T1000 (cell line): ENCODE measurements around the gene STK11IP.

ENCODE experiments used
- DNase-seq: peaks from one replicate; lab custom pipeline; 2025; ENCODE audit warnings: mixed read lengths; lab: John Stamatoyannopoulos, UW

The STK11IP gene

DNA sequence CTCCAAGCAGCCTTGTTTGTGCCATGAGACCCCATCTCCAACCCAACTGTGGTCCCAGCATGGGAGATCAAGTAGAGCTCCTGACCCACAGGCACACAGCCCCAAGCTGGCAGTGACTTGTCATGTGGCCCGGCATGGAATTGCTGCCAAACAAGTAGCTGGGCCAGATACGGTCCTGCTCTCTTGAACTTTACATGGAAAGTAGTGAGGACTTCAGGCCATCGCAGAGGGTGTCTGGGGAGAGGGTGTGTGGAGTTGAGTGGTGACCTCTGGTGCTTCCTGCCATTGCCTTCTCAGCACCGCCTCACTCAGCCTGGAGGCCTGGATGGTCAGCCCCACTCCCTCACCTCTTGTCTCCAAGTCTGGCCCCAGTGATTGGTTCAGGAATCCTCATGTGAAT lies 18.9 kb downstream of the STK11IP start:
- no peak for DNase-seq

DNA sequence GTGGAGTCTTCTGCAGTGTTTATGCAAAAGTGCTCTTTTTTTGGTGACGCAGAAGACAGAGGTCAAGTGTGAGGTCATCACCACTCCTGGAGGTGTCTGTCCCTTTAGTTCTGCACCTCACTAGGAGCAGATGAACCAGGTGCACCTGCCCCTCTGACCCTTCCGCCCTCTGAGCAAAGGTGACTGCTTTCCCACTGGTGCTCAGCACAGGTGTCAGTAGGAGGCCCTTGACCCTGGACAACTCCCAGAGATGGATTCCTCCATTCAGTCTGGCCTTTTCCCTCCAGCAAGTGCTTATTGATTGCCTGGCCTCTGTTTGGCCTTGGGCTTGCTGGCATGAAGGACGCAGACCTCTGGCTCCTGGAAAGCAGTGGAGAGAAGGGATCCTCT lies 21.1 kb downstream of the STK11IP start:
- no peak for DNase-seq

DNA sequence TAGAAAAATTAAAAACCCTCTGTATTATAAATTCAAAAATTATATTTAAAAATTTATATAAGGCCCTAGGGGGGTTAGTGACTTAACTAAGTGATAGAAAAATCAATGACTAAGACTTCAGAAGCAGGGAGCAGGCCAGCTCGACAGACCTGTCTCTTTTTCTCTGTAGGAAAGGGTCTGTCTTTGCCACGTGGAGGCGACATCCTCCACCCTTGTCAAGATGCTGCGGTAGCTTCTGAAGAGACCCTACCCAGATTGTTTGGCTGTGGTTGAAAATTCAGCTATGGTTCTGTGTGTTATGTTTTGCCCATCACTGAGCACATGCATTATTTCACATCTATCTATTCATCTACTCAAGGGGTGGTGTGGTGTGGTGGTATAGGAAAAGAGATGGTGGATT lies 21.6 kb downstream of the STK11IP start:
- DNase-seq = no peak

DNA sequence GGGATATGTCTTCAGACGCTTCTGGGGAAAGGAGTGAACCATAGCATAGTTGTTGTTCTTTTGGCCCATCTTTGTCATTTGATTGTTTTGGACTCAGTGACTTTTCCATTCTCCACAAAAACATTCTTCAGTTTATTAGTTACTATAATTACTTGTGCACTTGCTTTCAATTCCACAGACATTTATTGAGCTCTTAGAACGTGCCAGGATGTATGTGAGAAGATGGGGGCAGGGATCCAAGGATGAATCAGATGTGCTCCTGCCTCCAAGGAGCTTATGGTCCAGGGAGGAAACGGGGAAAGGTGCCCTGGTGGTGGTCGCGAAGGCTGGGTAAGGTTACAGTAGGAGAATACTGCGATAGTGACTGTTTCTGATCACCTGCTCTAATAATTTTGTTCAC lies 22.9 kb downstream of the STK11IP start:
- DNase-seq = no peak

GRCh38 chr2:219621935-219622334 lies 24.3 kb downstream of the STK11IP start:
- DNase-seq = no peak

- no peak for DNase-seq
These were observed 24.8 kb downstream of the STK11IP start for GRCh38 chr2:219622472-219622871.

- no peak for DNase-seq
These were observed 26.9 kb downstream of the STK11IP start for GRCh38 chr2:219624565-219624964.

GRCh38 chr2:219625179-219625578 lies 27.5 kb downstream of the STK11IP start:
- no peak for DNase-seq

DNA sequence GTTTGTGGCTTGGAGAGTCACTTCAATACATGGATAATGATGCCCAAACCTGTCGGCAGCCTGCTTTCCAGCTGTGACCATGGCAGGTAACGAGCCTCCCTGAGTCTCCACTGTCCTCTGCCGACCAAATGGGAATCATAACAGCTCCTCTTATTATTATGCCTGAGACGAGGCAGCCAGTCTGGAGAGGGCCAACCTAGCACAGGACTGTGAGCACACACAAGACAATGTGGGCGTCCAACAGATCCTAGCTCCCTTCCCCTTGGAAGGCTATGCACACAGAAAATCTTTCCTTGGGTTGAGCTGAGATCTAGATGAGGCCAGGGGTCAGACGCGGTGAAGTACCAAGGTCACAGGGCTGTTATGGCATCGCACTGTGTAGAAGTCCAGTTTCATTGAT lies 28.9 kb downstream of the STK11IP start:
- DNase-seq = no peak

DNA sequence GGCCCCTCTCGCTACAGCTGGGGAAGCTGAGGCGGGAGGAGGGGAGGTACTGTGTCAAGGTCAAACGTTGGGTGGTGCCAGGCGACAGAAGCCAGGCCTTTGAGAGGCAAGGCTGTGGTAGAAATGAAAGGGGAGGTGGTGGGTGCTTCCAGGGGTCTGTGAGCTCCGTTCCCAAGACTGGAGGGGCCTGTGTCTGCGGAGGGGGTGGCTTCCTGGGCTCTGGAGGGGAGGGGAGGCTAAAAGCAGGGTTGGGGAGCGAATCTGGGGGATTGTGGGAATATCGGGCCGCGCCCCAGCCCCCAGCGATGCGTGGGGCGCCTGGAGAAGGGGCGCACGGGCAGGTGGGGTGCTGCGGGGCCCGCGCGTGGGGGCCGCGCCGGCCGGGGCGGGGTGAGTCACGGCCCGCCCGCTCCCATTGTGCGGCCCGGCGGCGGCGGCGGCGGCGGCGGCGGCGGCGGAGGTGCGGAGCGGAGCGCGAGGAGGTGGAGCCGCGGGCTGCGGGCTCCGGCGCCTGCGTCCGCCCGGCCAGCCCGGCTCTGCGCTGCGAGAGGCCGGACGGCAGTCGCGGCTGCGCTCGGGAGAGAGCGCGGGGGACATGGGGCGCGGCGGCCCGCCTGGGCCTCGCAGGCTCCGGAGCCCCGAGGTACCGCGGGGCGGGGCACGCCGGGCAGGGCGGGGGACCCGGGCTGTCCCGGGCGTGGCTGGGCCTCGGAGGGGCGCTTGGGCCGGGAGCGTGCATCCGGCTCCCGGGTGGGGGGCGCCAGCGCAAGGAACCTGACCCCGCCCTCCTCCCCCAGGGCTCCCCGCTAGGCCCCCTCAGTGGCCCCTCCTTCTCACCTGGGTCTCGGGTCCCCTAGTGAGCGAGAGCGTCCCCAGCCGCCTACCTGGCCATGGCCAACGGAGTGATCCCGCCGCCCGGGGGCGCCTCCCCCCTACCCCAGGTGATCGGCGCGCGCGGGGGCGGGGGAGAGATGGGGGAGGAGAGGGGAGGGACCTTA lies 29.7 kb downstream of the STK11IP start, which contains the start of gene SLC4A3:
Gene SLC4A3, plus strand, starts transcription at position 528 of the 998 bp plus-strand sequence. Its CDS starts 363 bp downstream, at position 891.
- no peak for DNase-seq

GRCh38 chr2:219628235-219628985 lies 30.8 kb downstream of the STK11IP start:
- no peak for DNase-seq

DNA sequence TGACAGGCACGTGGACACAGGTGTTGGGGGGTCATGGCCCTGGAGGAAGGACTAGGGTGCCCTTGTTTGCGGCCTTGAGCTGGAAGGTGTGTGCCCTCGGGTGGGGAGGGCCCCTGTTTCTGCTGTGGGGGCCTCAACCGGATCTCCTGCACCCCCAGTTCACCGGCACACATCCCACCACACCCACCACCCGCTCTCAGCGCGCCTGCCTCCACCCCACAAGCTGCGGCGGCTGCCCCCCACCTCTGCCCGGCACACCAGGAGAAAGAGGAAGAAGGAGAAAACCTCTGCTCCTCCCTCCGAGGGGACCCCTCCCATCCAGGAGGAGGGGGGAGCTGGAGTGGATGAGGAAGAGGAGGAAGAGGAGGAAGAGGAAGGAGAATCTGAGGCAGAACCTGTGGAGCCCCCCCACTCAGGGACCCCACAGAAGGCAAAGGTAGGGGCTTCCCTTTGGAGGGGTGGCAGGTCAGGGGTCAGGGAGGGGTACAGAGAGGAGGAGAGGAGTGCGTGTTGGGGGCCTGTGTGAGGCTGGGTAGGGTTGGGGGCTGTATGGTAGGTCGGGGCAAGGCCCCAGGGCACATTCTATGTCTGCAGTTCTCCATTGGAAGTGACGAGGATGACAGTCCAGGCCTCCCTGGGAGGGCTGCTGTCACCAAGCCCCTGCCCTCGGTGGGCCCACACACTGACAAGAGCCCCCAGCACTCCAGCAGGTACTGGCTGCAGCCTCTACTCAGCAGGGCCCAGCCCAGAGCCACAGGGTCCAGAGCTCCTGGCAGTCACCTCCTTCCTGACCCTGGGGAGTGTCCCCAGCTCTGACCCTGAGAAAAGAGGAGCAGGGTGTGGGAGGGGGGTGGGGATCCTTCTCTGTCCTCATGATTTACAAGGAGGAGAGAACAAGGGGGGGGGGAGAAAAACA lies 31.6 kb downstream of the STK11IP start:
- DNase-seq = no peak

GRCh38 chr2:219629976-219630695 lies 32.5 kb downstream of the STK11IP start:
- no peak for DNase-seq

DNA sequence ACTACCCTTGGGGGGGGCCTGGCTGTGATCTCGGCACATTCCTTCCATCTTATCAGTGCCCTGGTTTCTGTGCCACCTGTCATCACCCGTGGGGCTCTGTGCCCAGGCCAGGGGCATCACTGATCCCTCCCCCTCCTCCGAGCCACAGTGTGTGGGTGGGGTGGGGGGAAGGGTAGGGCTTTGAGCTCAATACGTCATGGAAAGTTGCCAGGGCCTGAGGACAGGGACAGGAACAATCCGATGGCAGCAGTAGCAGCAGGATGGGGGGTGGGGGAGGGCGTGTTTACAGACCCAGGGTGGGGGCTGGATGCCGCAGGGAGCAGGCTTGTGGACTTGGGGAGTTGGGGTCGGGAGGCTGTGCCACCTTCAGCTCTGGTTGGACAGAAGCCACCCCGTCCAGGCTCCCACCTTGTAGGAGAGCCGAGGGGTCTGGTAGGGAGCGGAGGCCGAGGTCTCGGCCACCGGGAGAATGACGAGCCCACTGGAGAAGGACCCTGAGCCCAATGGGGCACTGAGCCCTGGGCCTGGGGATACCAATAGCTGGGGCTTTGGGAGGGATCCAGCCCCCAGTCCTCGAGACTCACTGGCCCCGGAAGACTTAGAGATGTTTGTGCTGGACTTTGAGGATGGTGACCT lies 33.2 kb downstream of the STK11IP start:
- DNase-seq = no peak

- DNase-seq = no peak
These were observed 33.8 kb downstream of the STK11IP start for GRCh38 chr2:219631406-219631891.

- DNase-seq = no peak
These were observed 34.5 kb downstream of the STK11IP start for GRCh38 chr2:219631904-219632759.

DNA sequence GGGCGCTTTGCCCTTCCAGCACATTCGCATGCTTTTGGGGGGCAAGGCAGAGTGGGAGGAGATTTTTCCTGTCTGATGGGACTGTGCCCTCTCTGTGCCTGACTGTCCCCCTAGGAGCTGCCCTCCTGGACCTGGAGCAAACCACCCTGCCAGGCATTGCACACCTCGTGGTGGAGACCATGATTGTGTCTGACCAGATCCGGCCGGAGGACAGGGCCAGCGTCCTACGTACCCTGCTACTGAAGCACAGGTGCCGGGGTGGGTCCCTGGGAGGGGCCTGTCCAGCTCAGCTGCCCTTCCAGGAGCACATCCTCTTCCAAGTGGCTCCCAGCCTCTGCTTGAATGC lies 35.1 kb downstream of the STK11IP start:
- no peak for DNase-seq

DNA sequence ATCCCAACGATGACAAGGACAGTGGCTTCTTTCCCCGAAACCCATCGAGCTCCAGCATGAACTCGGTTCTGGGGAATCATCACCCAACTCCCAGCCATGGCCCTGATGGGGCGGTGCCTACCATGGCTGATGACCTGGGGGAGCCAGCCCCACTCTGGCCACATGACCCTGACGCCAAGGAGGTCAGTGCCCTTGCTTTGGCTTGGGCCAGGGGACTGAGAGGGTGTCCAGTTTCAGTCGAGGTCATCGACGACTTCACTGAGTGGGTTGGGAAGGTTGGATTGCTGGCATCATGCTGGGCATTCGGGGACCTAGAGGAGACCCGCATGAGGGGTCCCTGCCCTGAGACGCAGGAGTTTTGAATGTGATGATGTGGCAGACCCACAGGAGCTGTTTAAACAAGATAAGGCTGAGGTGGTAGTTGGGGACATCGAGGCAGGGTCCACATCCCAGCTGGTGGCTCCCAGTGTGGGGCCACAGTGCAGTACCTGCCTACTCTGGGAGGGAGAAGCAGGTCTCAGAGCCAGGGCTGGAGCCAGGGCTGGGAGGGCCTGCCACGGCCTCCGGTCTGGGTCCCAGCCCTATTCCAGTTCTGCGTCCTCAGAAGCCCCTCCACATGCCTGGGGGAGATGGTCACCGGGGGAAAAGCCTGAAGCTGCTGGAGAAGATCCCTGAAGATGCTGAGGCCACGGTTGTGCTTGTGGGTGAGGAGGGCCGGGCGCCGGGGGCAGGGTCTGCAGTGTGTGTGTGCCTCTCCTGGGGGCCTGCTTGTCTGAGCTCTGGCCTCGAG lies 35.8 kb downstream of the STK11IP start:
- no peak for DNase-seq
